ENCODE results near the gene NFU1.

DNA sequence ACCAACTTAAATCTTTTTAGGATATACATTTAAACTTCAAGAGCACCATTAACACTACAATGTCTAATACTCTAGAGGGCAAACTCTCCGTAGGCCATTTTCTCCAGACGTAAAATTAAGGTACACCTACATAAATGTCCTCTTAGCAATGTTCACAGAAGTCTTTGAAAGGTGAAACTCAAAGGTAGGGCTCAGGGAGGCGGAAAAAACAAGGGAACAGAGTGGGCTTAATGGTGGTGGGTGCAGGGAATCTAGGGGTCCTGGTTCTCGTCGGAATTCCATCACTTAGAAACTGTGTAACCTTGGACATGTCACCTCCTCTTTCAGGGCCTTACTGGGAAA lies 668 bp downstream of the NFU1 start:
- TF ChIP-seq CTCF (IDR thresholded peaks at IDR 0.05; ENCODE audit: borderline replicate concordance, extremely low read depth, low read length, poor library complexity, severe bottlenecking) (no peak), EZH2 (IDR thresholded peaks at IDR 0.05; ENCODE audit: borderline replicate concordance, low read depth, low read length, severe bottlenecking) (no peak)
